Measurements from ENCODE around the gene IKZF2.

The IKZF2 gene

DNA sequence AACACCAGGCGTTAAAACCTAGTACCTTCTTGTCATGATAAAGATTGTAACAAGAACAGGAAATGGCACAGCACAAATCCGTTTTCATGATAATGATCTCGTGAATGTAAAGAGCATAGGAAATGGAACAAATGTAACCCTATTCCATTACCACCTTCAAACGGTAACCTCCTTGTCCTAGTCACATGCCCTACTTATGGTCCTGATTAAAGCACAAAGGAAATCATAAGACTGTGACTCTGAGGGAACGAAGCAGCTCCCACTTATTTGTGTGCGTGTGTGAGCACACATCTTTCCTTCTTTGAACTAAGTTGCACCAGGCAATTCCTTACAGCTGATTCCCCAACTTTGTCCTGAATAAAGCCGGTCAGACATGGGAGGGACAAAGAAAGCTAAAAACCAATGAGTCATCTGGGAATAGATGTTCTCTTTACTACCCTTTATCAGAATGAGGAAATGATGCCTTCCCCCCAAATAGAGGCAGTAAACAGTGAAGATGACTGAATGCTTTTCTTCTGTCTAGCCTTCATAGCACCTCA is 192.6 kb downstream of the IKZF2 start:
- DNase-seq (ENCODE audit: low spot score): no peak

DNA sequence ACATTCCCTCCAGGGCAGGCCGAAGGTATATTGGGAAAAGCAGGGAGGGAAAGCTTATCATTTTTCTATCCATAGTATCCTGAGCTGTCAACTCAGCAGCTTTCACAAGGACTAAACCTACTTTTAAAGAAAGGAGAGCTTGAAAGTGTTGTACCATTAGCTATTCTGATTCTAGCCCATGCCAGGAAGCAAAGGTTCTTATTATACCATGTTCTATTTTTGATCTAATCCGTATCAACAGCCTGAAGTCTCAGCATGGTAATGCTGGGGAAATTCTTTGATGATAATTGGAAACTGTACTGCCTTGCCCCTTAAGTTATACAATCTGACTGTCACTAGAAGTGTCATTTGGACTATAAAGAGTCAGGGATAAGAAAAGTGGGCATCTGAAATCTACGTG is 193.3 kb downstream of the IKZF2 start:
- DNase-seq (ENCODE audit: low spot score): no peak

- DNase-seq (ENCODE audit: low spot score): no peak
Measured at GRCh38 chr2:212957624-212958023, 193.8 kb downstream of the IKZF2 start.

GRCh38 chr2:212956665-212957607 is 194.5 kb downstream of the IKZF2 start:
- DNase-seq (ENCODE audit: low spot score): no peak

DNA sequence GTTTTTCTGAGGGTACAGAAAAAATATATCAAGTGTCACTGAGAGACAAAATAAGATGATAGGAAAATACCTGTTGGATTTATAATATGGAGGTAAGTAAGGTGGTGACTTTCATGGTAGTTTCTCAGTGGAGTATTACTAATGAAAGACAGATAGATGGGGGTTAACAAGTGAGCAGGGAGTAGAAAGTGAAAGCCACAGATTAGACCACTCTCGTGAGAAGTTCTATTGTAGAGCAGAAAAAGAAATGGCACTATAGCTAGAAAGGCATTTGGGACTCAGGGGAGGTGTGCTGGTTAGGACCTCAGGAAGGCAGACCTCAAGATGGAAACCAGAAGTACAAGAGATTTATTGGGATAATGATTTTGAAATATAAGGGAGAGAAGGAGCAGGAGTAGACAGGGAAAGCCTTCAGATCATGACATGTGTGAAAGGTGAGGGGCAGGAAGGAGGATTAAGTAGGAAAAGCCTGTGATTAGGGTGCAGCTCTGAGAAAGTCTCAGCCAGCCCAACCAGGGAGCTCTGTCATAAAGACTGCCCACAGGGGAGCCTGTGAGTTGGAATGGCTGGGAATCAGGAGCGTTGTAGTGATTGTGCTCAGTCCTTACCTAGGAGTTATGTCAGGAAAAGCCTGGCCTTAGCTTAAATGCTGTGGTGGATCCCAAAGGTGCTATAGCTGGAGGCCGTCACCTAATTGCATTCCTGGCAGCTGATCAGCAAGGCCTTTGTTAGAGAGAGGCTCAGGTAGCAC is 198.1 kb downstream of the IKZF2 start:
- DNase-seq (ENCODE audit: low spot score): no peak

DNA sequence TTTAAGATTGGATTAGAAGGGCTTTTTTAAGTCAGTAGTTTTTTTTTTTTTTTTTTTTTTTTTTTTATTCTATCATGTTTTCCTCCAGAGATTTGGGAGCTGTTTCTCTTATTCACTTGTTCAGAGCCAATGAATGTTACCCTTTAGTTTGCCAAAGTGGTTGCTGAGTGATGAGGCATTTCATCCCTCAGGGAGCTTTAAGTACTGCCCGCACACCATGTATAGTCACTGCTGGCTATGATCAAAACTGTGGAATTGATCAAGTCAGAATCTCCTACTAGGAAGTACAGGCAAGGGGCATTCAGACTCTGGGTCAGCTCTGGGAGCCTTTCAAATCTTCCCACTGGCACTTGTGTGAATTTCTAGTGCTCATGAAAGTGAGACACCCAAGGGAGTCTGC is 201.6 kb downstream of the IKZF2 start:
- DNase-seq (ENCODE audit: low spot score): no peak
